Measurements from ENCODE around the gene PDE7B. TPM values are rescaled to one million over a fixed set of nuclear protein-coding genes. Genes with fewer than 3 reads are reported as not detected.

PDE7B gene
- total and polyA plus RNA-seq, 4 experiments from 2014 or later = 0.06 to 0.94 (median 0.28) TPM

DNA sequence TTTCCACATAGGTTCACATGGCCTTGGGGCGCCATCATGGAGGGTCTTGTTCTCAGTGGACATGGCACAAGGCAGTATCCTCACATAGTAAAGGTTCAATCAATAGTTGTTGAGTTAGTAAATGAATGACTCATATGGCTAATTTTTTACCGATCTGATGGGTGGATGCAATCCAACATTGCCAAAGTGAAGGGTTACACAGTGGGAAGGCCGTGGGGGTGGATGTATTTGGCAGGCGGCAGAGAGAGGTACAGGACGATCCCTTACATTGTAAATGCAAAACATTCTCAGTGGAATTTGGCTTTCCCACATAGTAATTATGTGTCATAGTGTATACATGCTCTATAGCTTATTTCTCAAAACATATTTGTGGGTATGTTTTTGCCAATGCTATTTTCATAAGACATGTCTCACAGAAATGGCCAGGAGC, 21.0 kb upstream of the PDE7B start:
- no peaks in the 10 kb centered on the region for H3K9me3 Mint-ChIP-seq
- H3K9me3 ChIP-seq (ENCODE audit: control insufficient read depth in 1 of 2, low read length in 2 of 2) = no peaks in the 10 kb centered on the region
- intact Hi-C loops (cut with micrococcal nuclease) = no loop called here

DNA sequence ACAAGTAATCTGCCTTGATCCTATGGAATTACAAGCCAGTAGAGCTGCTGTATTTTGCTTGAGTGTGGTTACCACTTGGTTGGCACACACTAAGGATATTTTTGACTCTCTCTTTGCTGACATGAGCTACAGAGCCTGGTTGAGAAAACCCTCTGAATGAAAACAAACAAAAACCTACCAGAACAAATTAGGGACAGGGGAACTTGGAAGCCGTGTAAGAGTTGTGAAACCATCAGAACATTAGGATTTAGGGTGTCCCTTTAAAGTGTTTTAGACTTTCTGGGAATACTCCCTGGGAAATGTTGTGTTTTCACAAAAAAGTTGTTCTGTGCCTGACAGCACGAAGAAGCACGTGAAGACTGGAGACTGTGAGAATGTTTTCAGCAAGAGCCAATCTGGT, 20.5 kb upstream of the PDE7B start:
- no peak for DNase-seq
- no peaks in the 10 kb centered on the region for H3K27me3 ChIP-seq (ENCODE audit: insufficient read depth, low read length)
- POLR2A ChIA-PET (ENCODE audit: partially characterized antibody) = no interaction called here
- no peak overlapping the region for H3K4me3 Mint-ChIP-seq
- H3K27ac Mint-ChIP-seq = no peak overlapping the region
- no peaks in the 10 kb centered on the region for H3K9me3 ChIP-seq (ENCODE audit: control insufficient read depth in 1 of 2, low read length in 2 of 2)
- H3K36me3 ChIP-seq (ENCODE audit: insufficient read depth, low read length) = no peaks in the 10 kb centered on the region
- no peak overlapping the region for H3K27ac ChIP-seq (ENCODE audit: low read depth, low read length)
- intact Hi-C loops (cut with micrococcal nuclease) = no loop called here
- CTCF ChIA-PET (ENCODE audit: partially characterized antibody) = no interaction called here
- H3K27me3 Mint-ChIP-seq = peaks cover 3 to 7% of the 10 kb centered on the region in 2 donors
- no peaks in the 10 kb centered on the region for H3K4me1 ChIP-seq (ENCODE audit: insufficient read depth, low read length)
- H3K36me3 Mint-ChIP-seq = no peaks in the 10 kb centered on the region
- no peaks in the 10 kb centered on the region for H3K9me3 Mint-ChIP-seq
- no peak overlapping the region for H3K4me3 ChIP-seq (ENCODE audit: low read length in 2 of 2)
- H3K4me1 Mint-ChIP-seq = no peaks in the 10 kb centered on the region

More for the DNA sequence above, 21.0 kb upstream of the PDE7B start:
- H3K27me3 ChIP-seq (ENCODE audit: insufficient read depth, low read length) = no peaks in the 10 kb centered on the region
- no peak overlapping the region for H3K27ac ChIP-seq (ENCODE audit: low read depth, low read length)
- H3K4me3 ChIP-seq (ENCODE audit: low read length in 2 of 2) = no peak overlapping the region
- no peaks in the 10 kb centered on the region for H3K36me3 ChIP-seq (ENCODE audit: insufficient read depth, low read length)
- H3K4me1 ChIP-seq (ENCODE audit: insufficient read depth, low read length) = no peaks in the 10 kb centered on the region
- CTCF ChIA-PET (ENCODE audit: partially characterized antibody) = no interaction called here
- Mint-ChIP-seq H3K4me3 (no peak overlapping the region), H3K27me3 (peaks cover 3 to 7% of the 10 kb centered on the region in 2 donors), H3K4me1 (no peaks in the 10 kb centered on the region), H3K27ac (no peak overlapping the region), H3K36me3 (no peaks in the 10 kb centered on the region)
- POLR2A ChIA-PET (ENCODE audit: partially characterized antibody) = no interaction called here
- no peak for DNase-seq

DNA sequence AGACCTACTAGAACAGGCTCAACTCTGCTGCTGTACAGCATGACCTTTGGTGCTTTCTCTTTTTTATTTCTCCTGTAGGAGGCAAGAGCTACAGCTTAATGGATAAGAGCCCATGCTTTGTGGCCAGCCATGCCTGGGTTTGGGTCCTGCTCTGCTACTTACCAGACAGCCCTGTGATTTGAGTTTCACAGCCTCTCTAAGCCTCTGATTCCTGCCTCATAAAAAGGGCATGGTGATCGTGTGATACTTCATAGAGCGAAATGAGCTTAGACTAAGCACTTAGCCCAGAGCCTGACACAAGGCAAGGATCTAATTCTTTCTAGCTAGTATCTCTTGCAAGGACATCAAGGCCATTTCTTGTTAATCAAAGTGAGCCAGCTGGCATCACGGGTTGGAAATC, 19.3 kb upstream of the PDE7B start:
- no peak overlapping the region for H3K4me3 Mint-ChIP-seq
- intact Hi-C loops (cut with micrococcal nuclease) = no loop called here
- Histone ChIP-seq H3K4me1 (ENCODE audit: insufficient read depth, low read length) (no peaks in the 10 kb centered on the region), H3K9me3 (ENCODE audit: control insufficient read depth in 1 of 2, low read length in 2 of 2) (no peaks in the 10 kb centered on the region), H3K4me3 (ENCODE audit: low read length in 2 of 2) (no peak overlapping the region), H3K36me3 (ENCODE audit: insufficient read depth, low read length) (no peaks in the 10 kb centered on the region), H3K27ac (ENCODE audit: low read depth, low read length) (no peak overlapping the region), H3K27me3 (ENCODE audit: insufficient read depth, low read length) (no peaks in the 10 kb centered on the region)
- H3K27ac Mint-ChIP-seq = no peak overlapping the region
- ChIA-PET POLR2A (ENCODE audit: partially characterized antibody) (no interaction called here), CTCF (ENCODE audit: partially characterized antibody) (interaction anchor here (1.8 kb wide), 1 partner anchor 78 kb away, joined by 8 read pairs; no protein-coding TSS in a partner anchor)
- no peaks in the 10 kb centered on the region for H3K9me3 Mint-ChIP-seq
- H3K4me1 Mint-ChIP-seq = no peaks in the 10 kb centered on the region
- H3K36me3 Mint-ChIP-seq = no peaks in the 10 kb centered on the region
- DNase-seq = no peak
- H3K27me3 Mint-ChIP-seq = peaks cover 3 to 10% of the 10 kb centered on the region in 2 donors

DNA sequence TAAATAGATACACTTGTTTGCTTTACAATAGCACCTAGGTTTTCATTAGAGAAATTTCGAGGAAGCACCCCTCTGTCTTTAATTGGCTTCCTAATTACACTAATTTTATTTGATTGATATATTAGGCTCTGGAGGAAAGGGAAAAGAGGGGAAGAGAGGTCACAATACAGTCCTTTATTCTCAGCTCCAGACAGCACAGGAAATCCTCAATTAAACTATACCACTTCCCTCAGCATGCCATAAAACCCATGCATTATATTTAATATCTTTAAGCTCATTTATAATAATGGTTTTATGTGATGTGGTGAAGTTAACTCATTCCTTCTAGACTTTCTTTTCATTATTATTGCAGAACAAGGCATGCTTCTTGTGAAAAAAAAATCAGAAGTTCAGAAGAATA, 17.7 kb upstream of the PDE7B start:
- Histone ChIP-seq H3K27me3 (ENCODE audit: insufficient read depth, low read length) (no peaks in the 10 kb centered on the region), H3K4me3 (ENCODE audit: low read length in 2 of 2) (no peak overlapping the region), H3K27ac (ENCODE audit: low read depth, low read length) (no peak overlapping the region), H3K4me1 (ENCODE audit: insufficient read depth, low read length) (no peaks in the 10 kb centered on the region), H3K36me3 (ENCODE audit: insufficient read depth, low read length) (no peaks in the 10 kb centered on the region), H3K9me3 (ENCODE audit: control insufficient read depth in 1 of 2, low read length in 2 of 2) (no peaks in the 10 kb centered on the region)
- CTCF ChIA-PET (ENCODE audit: partially characterized antibody) = interaction anchor here (0.8 kb wide), 1 partner anchor 76 kb away, joined by 3 read pairs; no protein-coding TSS in a partner anchor
- H3K4me3 Mint-ChIP-seq = no peak overlapping the region
- no peaks in the 10 kb centered on the region for H3K36me3 Mint-ChIP-seq
- intact Hi-C loops (cut with micrococcal nuclease) = no loop called here
- H3K4me1 Mint-ChIP-seq = peaks cover 0 to 6% (median 4%) of the 10 kb centered on the region in 4 donors
- no peak overlapping the region for H3K27ac Mint-ChIP-seq
- DNase-seq = no peak
- peaks cover 6 to 10% of the 10 kb centered on the region in 2 donors for H3K27me3 Mint-ChIP-seq
- POLR2A ChIA-PET (ENCODE audit: partially characterized antibody) = no interaction called here
- no peaks in the 10 kb centered on the region for H3K9me3 Mint-ChIP-seq

DNA sequence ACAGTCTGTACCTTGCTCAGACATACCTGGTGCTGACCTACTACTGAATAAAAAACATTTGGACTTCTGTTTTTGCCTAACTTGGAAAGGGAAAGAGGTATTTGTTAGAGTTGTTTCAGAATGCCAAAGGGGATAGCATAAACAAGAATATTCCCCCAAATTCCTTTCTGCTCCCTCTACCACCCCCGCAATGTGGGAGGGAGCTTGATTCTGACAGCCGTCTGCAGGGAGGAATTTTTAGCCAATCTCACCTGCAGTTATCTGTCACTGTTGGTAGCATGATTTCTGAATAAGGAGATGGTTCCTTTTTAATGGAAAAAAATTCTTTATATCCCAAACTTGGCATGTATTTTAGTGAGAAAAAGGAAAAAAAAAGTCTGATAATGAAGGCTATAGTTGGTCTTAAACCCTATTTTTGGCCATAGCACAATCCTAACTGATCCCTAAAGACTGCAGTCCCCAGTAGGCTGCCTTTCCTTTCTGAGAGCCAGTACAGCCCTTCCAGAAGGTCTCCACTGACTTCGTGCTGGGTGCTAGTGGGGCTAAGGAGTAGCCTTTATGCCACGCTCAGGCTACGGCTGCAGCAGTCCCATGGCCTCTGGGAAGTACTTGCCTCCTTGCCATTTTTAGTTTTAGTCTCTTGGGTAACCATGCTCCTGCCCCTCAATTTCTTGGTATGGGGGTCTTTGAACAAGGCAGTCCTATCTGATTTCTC, 13.6 kb upstream of the PDE7B start:
- Mint-ChIP-seq H3K27ac (no peak overlapping the region), H3K27me3 (peaks cover 9 to 18% of the 10 kb centered on the region in 2 donors), H3K36me3 (no peaks in the 10 kb centered on the region), H3K4me3 (no peak overlapping the region), H3K4me1 (peaks cover 0 to 6% (median 4%) of the 10 kb centered on the region in 4 donors), H3K9me3 (no peaks in the 10 kb centered on the region)
- Histone ChIP-seq H3K4me3 (ENCODE audit: low read length in 2 of 2) (no peak overlapping the region), H3K27me3 (ENCODE audit: insufficient read depth, low read length) (no peaks in the 10 kb centered on the region), H3K27ac (ENCODE audit: low read depth, low read length) (no peak overlapping the region), H3K36me3 (ENCODE audit: insufficient read depth, low read length) (no peaks in the 10 kb centered on the region), H3K4me1 (ENCODE audit: insufficient read depth, low read length) (no peaks in the 10 kb centered on the region), H3K9me3 (ENCODE audit: control insufficient read depth in 1 of 2, low read length in 2 of 2) (no peaks in the 10 kb centered on the region)
- no peak for DNase-seq
- POLR2A ChIA-PET (ENCODE audit: partially characterized antibody) = no interaction called here
- CTCF ChIA-PET (ENCODE audit: partially characterized antibody) = no interaction called here
- intact Hi-C loops (cut with micrococcal nuclease) = no loop called here

DNA sequence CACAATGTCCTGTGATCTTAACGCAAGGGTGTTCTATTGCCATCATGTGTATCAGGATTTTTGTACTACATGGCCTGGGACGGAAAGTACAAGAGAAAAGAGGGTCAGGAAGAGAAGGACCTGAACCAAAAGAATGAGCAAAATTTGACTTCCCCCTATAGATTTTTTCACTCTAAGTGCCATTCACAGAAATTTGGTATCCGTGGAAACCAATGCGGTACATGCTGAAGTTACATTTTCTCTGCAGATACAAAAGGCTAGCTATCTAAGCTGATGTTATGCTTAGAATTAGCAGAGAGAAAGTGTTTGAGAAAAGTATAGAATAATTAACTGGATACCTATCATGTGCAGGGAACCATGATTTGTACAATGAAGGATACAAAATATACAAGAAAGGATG, 12.4 kb upstream of the PDE7B start:
- Histone ChIP-seq H3K36me3 (ENCODE audit: insufficient read depth, low read length) (no peaks in the 10 kb centered on the region), H3K9me3 (ENCODE audit: control insufficient read depth in 1 of 2, low read length in 2 of 2) (no peaks in the 10 kb centered on the region), H3K4me1 (ENCODE audit: insufficient read depth, low read length) (no peaks in the 10 kb centered on the region), H3K27me3 (ENCODE audit: insufficient read depth, low read length) (no peaks in the 10 kb centered on the region), H3K4me3 (ENCODE audit: low read length in 2 of 2) (no peak overlapping the region), H3K27ac (ENCODE audit: low read depth, low read length) (no peak overlapping the region)
- DNase-seq = no peak
- Mint-ChIP-seq H3K4me1 (peaks cover 0 to 6% (median 4%) of the 10 kb centered on the region in 4 donors), H3K27me3 (peaks cover 8 to 18% of the 10 kb centered on the region in 2 donors), H3K27ac (no peak overlapping the region), H3K9me3 (peaks cover 0 to 2% (median 0%) of the 10 kb centered on the region in 8 donors), H3K36me3 (no peaks in the 10 kb centered on the region), H3K4me3 (no peak overlapping the region)
- intact Hi-C loops (cut with micrococcal nuclease) = no loop called here
- POLR2A ChIA-PET (ENCODE audit: partially characterized antibody) = no interaction called here
- CTCF ChIA-PET (ENCODE audit: partially characterized antibody) = interaction anchor here (0.9 kb wide), 1 partner anchor 71 kb away, joined by 3 read pairs; no protein-coding TSS in a partner anchor

DNA sequence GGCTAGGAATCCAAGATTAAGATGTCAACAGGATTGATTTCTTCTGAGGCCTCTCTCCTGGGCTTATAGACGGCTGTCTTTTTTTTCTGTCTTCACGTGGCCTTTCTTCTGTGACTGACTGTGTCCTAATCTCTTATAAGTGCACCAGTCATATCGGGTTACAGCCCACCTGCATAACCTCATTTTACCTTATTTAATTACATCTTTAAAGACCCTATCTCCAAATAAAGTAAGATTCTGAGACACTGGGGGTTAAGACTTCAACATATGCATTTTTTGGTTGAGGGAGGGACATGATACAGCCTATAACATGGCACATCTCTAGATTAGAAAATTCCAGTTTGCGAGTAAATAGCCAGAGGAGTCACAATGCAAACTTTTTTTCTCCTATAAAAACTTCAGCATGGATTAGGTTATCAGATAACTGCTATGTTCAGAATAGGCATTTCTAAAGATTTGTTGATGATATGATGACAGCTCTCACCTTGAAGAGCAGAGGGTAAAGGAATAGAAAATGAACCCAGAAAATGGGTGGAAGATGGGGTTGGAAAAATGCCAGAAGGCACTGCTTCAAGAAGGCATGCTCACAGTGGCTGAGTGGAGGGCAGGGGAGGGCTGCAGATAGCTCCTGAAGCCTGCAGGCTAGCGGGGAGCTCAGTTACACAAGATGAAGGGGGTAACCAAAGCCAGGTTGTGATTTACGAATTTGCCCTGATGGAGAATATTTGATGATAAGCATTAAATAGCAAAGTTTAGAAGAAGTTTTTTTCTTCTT, 8.7 kb upstream of the PDE7B start:
- peaks cover 0 to 2% (median 0%) of the 10 kb centered on the region in 8 donors for H3K9me3 Mint-ChIP-seq
- intact Hi-C loops (cut with micrococcal nuclease) = no loop called here
- Histone ChIP-seq H3K27ac (ENCODE audit: low read depth, low read length) (no peak overlapping the region), H3K4me1 (ENCODE audit: insufficient read depth, low read length) (no peaks in the 10 kb centered on the region), H3K27me3 (ENCODE audit: insufficient read depth, low read length) (no peaks in the 10 kb centered on the region), H3K36me3 (ENCODE audit: insufficient read depth, low read length) (no peaks in the 10 kb centered on the region), H3K4me3 (ENCODE audit: low read length in 2 of 2) (no peak overlapping the region), H3K9me3 (ENCODE audit: control insufficient read depth in 1 of 2, low read length in 2 of 2) (no peaks in the 10 kb centered on the region)
- H3K36me3 Mint-ChIP-seq = no peaks in the 10 kb centered on the region
- H3K27me3 Mint-ChIP-seq = peaks cover 6 to 8% of the 10 kb centered on the region in 2 donors
- no peak overlapping the region for H3K4me3 Mint-ChIP-seq
- POLR2A ChIA-PET (ENCODE audit: partially characterized antibody) = no interaction called here
- H3K27ac Mint-ChIP-seq = no peak overlapping the region
- no peaks in the 10 kb centered on the region for H3K4me1 Mint-ChIP-seq
- CTCF ChIA-PET (ENCODE audit: partially characterized antibody) = interaction anchor here (0.7 kb wide), 1 partner anchor 10 kb away, joined by 3 read pairs; no protein-coding TSS in a partner anchor
- DNase-seq = no peak
